HepG2 (cell line): Measurements from ENCODE around the gene GSDME. TPM values are rescaled to one million over a fixed set of nuclear protein-coding genes. Genes with fewer than 3 reads are reported as not detected.

Experiments
- CREM ChIP-seq, 2 experiments: sonication (generic) in 1 of 2; formaldehyde crosslinking in 1 of 2; IDR thresholded peaks; 2 replicates each; pipeline versions ENCODE4 v1.4.0 to v1.6.1; 2016 to 2020; ENCODE audit warnings: antibody characterized with exemption in 1 of 2, mild to moderate bottlenecking in 1 of 2, missing genetic modification reagents in 1 of 2
- HIVEP1 ChIP-seq: sonication (generic); formaldehyde crosslinking; IDR thresholded peaks from 2 replicates; pipeline ENCODE4 v1.4.0; 2020; ENCODE audit warnings: mild to moderate bottlenecking, missing genetic modification reagents
- HNF1B ChIP-seq: sonication (generic); formaldehyde crosslinking; IDR thresholded peaks from 2 replicates; pipeline ENCODE4 v1.5.1; 2020; ENCODE audit warnings: mild to moderate bottlenecking, moderate library complexity, missing genetic modification reagents
- HOXA7 ChIP-seq: sonication (generic); formaldehyde crosslinking; IDR thresholded peaks from 2 replicates; pipeline ENCODE4 v1.8.1; 2022; ENCODE audit warnings: mild to moderate bottlenecking, missing genetic modification reagents, moderate library complexity
- IKZF4 ChIP-seq: sonication (generic); formaldehyde crosslinking; IDR thresholded peaks from 2 replicates; pipeline ENCODE4 v1.5.1; 2020; ENCODE audit warnings: borderline replicate concordance, mild to moderate bottlenecking, low read depth, missing genetic modification reagents; ENCODE audit errors: not compliant biosample characterization
- JDP2 ChIP-seq: sonication (generic); formaldehyde crosslinking; IDR thresholded peaks from 2 replicates; pipeline ENCODE4 v1.8.1; 2022; ENCODE audit warnings: missing genetic modification reagents, borderline replicate concordance
- JUNB ChIP-seq: sonication (generic); formaldehyde crosslinking; IDR thresholded peaks from 2 replicates; pipeline ENCODE4 v1.8.0; 2022; ENCODE audit warnings: missing genetic modification reagents, mild to moderate bottlenecking, borderline replicate concordance
- MED1 ChIP-seq: sonication (generic); formaldehyde crosslinking; IDR thresholded peaks from 2 replicates; pipeline ENCODE4 v1.4.0; 2020; ENCODE audit warnings: missing genetic modification reagents
- MXI1 ChIP-seq: IDR thresholded peaks from 3 replicates; pipeline ENCODE4 v1.6.1; 2012; ENCODE audit warnings: low read depth, low read length, inconsistent platforms, borderline replicate concordance
- POGZ ChIP-seq: sonication (generic); formaldehyde crosslinking; IDR thresholded peaks from 2 replicates; pipeline ENCODE4 v1.4.0; 2020; ENCODE audit warnings: mild to moderate bottlenecking, missing genetic modification reagents
- RBM39 ChIP-seq: fragments of 200-400 bp; formaldehyde crosslinking; IDR thresholded peaks from one replicate; pipeline ENCODE4 v1.6.1; 2018; ENCODE audit warnings: antibody characterized with exemption, mild to moderate bottlenecking, low read depth, low read length; ENCODE audit not compliant: poor library complexity, severe bottlenecking
- SP5 ChIP-seq: IDR thresholded peaks from 2 replicates; pipeline ENCODE4 v1.6.1; 2016; ENCODE audit warnings: low read depth, borderline replicate concordance
- TRAFD1 ChIP-seq: sonication (generic); formaldehyde crosslinking; IDR thresholded peaks from 2 replicates; pipeline ENCODE4 v1.5.1; 2020; ENCODE audit warnings: missing genetic modification reagents, mild to moderate bottlenecking, borderline replicate concordance
- ZBTB20 ChIP-seq: sonication (generic); formaldehyde crosslinking; IDR thresholded peaks from 2 replicates; pipeline ENCODE4 v1.8.1; 2023; ENCODE audit warnings: missing genetic modification reagents, low read depth, mild to moderate bottlenecking, borderline replicate concordance
- ZBTB25 ChIP-seq: IDR thresholded peaks from 2 replicates; pipeline ENCODE4 v1.6.1; 2018; ENCODE audit warnings: missing genetic modification reagents
- ZNF281 ChIP-seq: sonication (generic); formaldehyde crosslinking; IDR thresholded peaks from 2 replicates; pipeline ENCODE4 v1.4.0; 2020; ENCODE audit warnings: missing genetic modification reagents, borderline replicate concordance
- ZNF343 ChIP-seq: sonication (generic); formaldehyde crosslinking; IDR thresholded peaks from 2 replicates; pipeline ENCODE4 v1.4.0; 2020; ENCODE audit warnings: mild to moderate bottlenecking, missing genetic modification reagents
- ZNF362 ChIP-seq: sonication (generic); formaldehyde crosslinking; IDR thresholded peaks from 2 replicates; pipeline ENCODE4 v1.4.0; 2020; ENCODE audit warnings: missing genetic modification reagents, mild to moderate bottlenecking, borderline replicate concordance
- ZNF773 ChIP-seq: sonication (generic); formaldehyde crosslinking; IDR thresholded peaks from 2 replicates; pipeline ENCODE4 v1.4.0; 2020; ENCODE audit warnings: missing genetic modification reagents, borderline replicate concordance
- polyA plus RNA-seq, 8 experiments: library from polyadenylated mRNA; depleted of rRNA in 3 of 8; stranded (reverse) in 7 of 8; unstranded in 1 of 8; fragments of >200 nt; fragmentation: Illumina TruSeq in 4 of 8; extraction: Trizol in 4 of 8; gene quantifications; 2 replicates each; pipeline versions ENCODE4 v1.2.1 to v1.2.3, GENCODE V29; 2011 to 2016; ENCODE audit warnings: low read depth in 4 of 8, missing spikeins in 1 of 8, mixed read lengths in 1 of 8; ENCODE audit not compliant: insufficient read depth in 1 of 8
- total RNA-seq, 5 experiments: library from RNA; depleted of rRNA; stranded (reverse); fragments of >200 nt; fragmentation: Illumina TruSeq; extraction: Trizol; gene quantifications; 2 replicates each; pipeline ENCODE4 v1.2.3, GENCODE V29; 2016; ENCODE audit warnings: low read depth in 1 of 5

Gene GSDME
- total and polyA plus RNA-seq, 2 of the 13 experiments (the other 11 are each of a cell fraction or from before 2014, with no cell fraction given): 19.2 to 28.2 TPM

- TF ChIP-seq POGZ (CRISPR knock-in tag) (no peak), ZNF362 (CRISPR knock-in tag) (peak; percentile 64), ZNF343 (CRISPR knock-in tag) (no peak), HOXA7 (no peak), RBM39 (no peak), JDP2 (CRISPR knock-in tag) (no peak), CREM (IDR thresholded peaks at IDR 0.05) (0 out of 2 replicates have a peak, but pooled peaks have one; percentile 22), CREM (CRISPR knock-in tag; IDR thresholded peaks at IDR 0.05) (no peak), ZNF281 (no peak), HNF1B (CRISPR knock-in tag) (no peak), ZNF773 (no peak), TRAFD1 (no peak), ZBTB25 (CRISPR knock-in tag) (no peak), JUNB (CRISPR knock-in tag) (0 out of 2 replicates have a peak, but pooled peaks have one; percentile 34), ZBTB20 (CRISPR knock-in tag) (peak; percentile 85; the same call in 1 of the 2 replicates), MED1 (CRISPR knock-in tag) (peak; percentile 37; the same call in 1 of the 2 replicates), SP5 (CRISPR knock-in tag) (no peak), HIVEP1 (CRISPR knock-in tag) (no peak), IKZF4 (CRISPR knock-in tag) (no peak), MXI1 (peak; percentile 43; the same call in 1 of the 3 replicates)
Measured at GRCh38 chr7:24755541-24756407, 1.5 kb downstream of the GSDME start (continued).
